Uterus (tissue), 2 donors: ENCODE results near the gene ROCK2.

Experiments used
- CTCF ChIP-seq, 4 experiments: fragments of 200-600 bp in 2 of 4; fragments of 450-650 bp in 2 of 4; sonication (generic) in 2 of 4; IDR thresholded peaks; one replicate each; pipeline ENCODE4 v1.5.1; 2016 to 2019; ENCODE audit warnings: antibody characterized with exemption in 4 of 4, mild to moderate bottlenecking in 2 of 4, moderate library complexity in 1 of 4
- POLR2A ChIP-seq, 2 donors: fragments of 450-650 bp; IDR thresholded peaks; one replicate each; pipeline ENCODE4 v1.6.1; 2016; ENCODE audit warnings: antibody characterized with exemption in 2 of 2, mild to moderate bottlenecking in 1 of 2, moderate library complexity in 1 of 2

DNA sequence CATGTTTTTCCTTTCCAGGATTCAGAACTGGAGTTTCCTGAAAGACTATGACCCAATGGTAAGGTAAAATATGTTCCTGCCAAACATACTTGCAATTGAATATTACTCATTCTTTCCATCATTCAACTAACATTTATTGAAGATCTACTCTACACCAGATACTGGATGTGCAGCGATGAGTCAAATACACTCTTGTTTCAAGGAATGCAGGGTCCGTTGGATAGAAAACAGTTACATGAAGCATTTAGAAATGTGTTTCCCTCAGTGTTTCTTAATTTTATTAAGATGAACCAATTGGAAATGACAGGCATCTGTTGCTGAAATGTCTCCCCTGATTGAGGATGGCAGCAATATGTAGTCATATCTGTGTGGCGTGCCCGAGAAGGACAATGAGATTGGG, 203.9 kb downstream of the ROCK2 start:
- TF ChIP-seq CTCF (IDR thresholded peaks at IDR 0.05) (no peak), POLR2A (IDR thresholded peaks at IDR 0.05) (no peak)
